Neutrophil (primary cell): ENCODE results near the gene TBC1D5.
"Not testable (repeated sequence)": the region's sequence is repeated elsewhere in the genome, so short reads cannot be mapped to it uniquely, and the experiment has no call there.

ENCODE experiments used
- H3K27ac ChIP-seq: fragments of 200-600 bp; sonication (generic); 2 replicates; pipeline ENCODE4 v1.5.1; 2016; ENCODE audit warnings: mild to moderate bottlenecking, moderate library complexity
- H3K27me3 ChIP-seq: fragments of 200-600 bp; sonication (generic); 2 replicates; pipeline ENCODE4 v1.6.0; 2016; ENCODE audit warnings: mild to moderate bottlenecking
- H3K36me3 ChIP-seq: fragments of 200-600 bp; sonication (generic); 2 replicates; pipeline ENCODE4 v1.5.1; 2017
- H3K4me1 ChIP-seq, 2 experiments: fragments of 200-600 bp in 1 of 2; sonication (generic) in 1 of 2; 1 replicate in 1 of 2; 2 replicates in 1 of 2; pipeline versions ENCODE4 v1.5.1 to v1.6.1; 2013 to 2016; ENCODE audit warnings: low read depth in 1 of 2, low read length in 1 of 2, mild to moderate bottlenecking in 1 of 2, moderate library complexity in 1 of 2; ENCODE audit not compliant: control insufficient read depth in 1 of 2, insufficient read depth in 1 of 2
- H3K4me3 ChIP-seq, 2 experiments: fragments of 200-600 bp in 1 of 2; sonication (generic) in 1 of 2; 1 replicate in 1 of 2; 2 replicates in 1 of 2; pipeline ENCODE4 v1.5.1; 2013 to 2016; ENCODE audit warnings: low read depth in 1 of 2, low read length in 1 of 2, mild to moderate bottlenecking in 1 of 2, moderate library complexity in 1 of 2
- H3K9me3 ChIP-seq: fragments of 200-600 bp; sonication (generic); 2 replicates; pipeline ENCODE4 v1.5.1; 2016
- CTCF ChIP-seq: fragments of 200-600 bp; sonication (generic); IDR thresholded peaks from 2 replicates; pipeline ENCODE4 v1.5.1; 2016; ENCODE audit warnings: antibody characterized with exemption

The TBC1D5 gene, protein sequence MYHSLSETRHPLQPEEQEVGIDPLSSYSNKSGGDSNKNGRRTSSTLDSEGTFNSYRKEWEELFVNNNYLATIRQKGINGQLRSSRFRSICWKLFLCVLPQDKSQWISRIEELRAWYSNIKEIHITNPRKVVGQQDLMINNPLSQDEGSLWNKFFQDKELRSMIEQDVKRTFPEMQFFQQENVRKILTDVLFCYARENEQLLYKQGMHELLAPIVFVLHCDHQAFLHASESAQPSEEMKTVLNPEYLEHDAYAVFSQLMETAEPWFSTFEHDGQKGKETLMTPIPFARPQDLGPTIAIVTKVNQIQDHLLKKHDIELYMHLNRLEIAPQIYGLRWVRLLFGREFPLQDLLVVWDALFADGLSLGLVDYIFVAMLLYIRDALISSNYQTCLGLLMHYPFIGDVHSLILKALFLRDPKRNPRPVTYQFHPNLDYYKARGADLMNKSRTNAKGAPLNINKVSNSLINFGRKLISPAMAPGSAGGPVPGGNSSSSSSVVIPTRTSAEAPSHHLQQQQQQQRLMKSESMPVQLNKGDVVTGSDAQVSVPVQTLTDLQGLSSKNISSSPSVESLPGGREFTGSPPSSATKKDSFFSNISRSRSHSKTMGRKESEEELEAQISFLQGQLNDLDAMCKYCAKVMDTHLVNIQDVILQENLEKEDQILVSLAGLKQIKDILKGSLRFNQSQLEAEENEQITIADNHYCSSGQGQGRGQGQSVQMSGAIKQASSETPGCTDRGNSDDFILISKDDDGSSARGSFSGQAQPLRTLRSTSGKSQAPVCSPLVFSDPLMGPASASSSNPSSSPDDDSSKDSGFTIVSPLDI

GRCh38 chr3:17742102-17742879 is at the start of gene TBC1D5:
TSS of gene TBC1D5 (minus strand) at chr3:17742631. CDS start at chr3:17508570, 234,061 bp downstream.
- Histone ChIP-seq H3K27ac (peak within 1 kb of the TSS; percentile 96), H3K4me3 (peak within 1 kb of the TSS; percentile 89 to 98), H3K36me3 (no peaks in the 10 kb centered on the region), H3K9me3 (no peaks in the 10 kb centered on the region), H3K27me3 (no peaks in the 10 kb centered on the region), H3K4me1 (peaks cover 23 to 25% of the 10 kb centered on the region in 2 experiments)
- TF ChIP-seq CTCF = no peak

DNA sequence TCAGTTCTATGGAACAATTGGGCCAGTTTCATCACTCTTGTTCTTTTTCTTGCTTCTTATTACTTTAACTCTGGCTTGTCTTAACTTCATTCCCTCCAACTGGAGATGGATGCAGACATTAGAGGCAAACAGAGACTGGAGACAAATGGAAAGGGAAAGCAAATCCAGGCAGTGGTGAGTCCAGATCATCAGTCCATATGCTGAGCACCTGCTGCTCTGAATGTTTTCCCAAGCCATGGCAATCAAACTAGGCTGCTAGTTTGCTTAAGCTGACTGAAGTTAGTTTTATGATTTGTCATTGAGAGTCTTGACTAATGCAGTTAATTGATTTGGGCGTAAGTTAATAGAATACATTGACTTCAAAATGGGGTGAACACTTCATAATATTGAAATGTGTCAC is 41.0 kb upstream of the TBC1D5 start:
- Histone ChIP-seq H3K36me3 (no peaks in the 10 kb centered on the region), H3K4me1 (peaks cover 14 to 21% of the 10 kb centered on the region in 2 experiments), H3K27ac (no peak overlapping the region), H3K9me3 (no peaks in the 10 kb centered on the region), H3K4me3 (no peak overlapping the region), H3K27me3 (no peaks in the 10 kb centered on the region)
- TF ChIP-seq CTCF = no peak

- Histone ChIP-seq H3K4me3 (no peak overlapping the region), H3K27ac (no peak overlapping the region), H3K36me3 (no peaks in the 10 kb centered on the region), H3K9me3 (no peaks in the 10 kb centered on the region), H3K27me3 (no peaks in the 10 kb centered on the region), H3K4me1 (peaks cover 14 to 24% of the 10 kb centered on the region in 2 experiments)
- TF ChIP-seq CTCF = no peak
Observed at GRCh38 chr3:17782751-17783150, 40.3 kb upstream of the TBC1D5 start.

GRCh38 chr3:17780369-17780768 is 37.9 kb upstream of the TBC1D5 start:
- not testable (repeated sequence) for H3K27me3 ChIP-seq, H3K36me3 ChIP-seq, H3K9me3 ChIP-seq
- H3K4me3 ChIP-seq = peak overlapping the region in 1 of 2 experiments; percentile 3
- peak overlapping the region; percentile 55 for H3K27ac ChIP-seq
- H3K4me1 ChIP-seq = peaks cover 16 to 45% of the 10 kb centered on the region in 2 experiments

- Histone ChIP-seq H3K4me3 (peak overlapping the region in 1 of 2 experiments; percentile 3), H3K27ac (peak overlapping the region; percentile 55), H3K4me1 (peaks cover 16 to 50% of the 10 kb centered on the region in 2 experiments)
- not testable (repeated sequence) for H3K36me3 ChIP-seq, H3K9me3 ChIP-seq, H3K27me3 ChIP-seq
Observed at GRCh38 chr3:17779304-17780250, 37.1 kb upstream of the TBC1D5 start.

GRCh38 chr3:17777326-17777725 is 34.9 kb upstream of the TBC1D5 start:
- H3K27ac ChIP-seq, H3K36me3 ChIP-seq, H3K27me3 ChIP-seq, H3K9me3 ChIP-seq, H3K4me3 ChIP-seq: not testable (repeated sequence)
- peaks cover 16 to 51% of the 10 kb centered on the region in 2 experiments for H3K4me1 ChIP-seq
